GM19452 (cell line): ENCODE results near the gene CRB2.
"Not testable (repeated sequence)": the region's sequence is repeated elsewhere in the genome, so short reads cannot be mapped to it uniquely, and the experiment has no call there.

Experiments used
- ATAC-seq: cut with Tn5 transposase; IDR thresholded peaks from one replicate; pipeline ENCODE4 v1.9.1; 2021; ENCODE audit not compliant: unreplicated experiment

CRB2 gene

GRCh38 chr9:123398938-123399337 lies 42.9 kb downstream of the CRB2 start:
- not testable (repeated sequence) for ATAC-seq

- ATAC-seq, result no peak
Measured at GRCh38 chr9:123399803-123400378, 43.9 kb downstream of the CRB2 start.

GRCh38 chr9:123400926-123401503 lies 45.0 kb downstream of the CRB2 start:
- ATAC-seq, result no peak

- ATAC-seq, result no peak
Measured at GRCh38 chr9:123401879-123402513, 46.0 kb downstream of the CRB2 start.

- ATAC-seq, result no peak
Measured at GRCh38 chr9:123402981-123403509, 47.0 kb downstream of the CRB2 start.

- no peak for ATAC-seq
Measured at GRCh38 chr9:123406016-123406415, 50.0 kb downstream of the CRB2 start.

GRCh38 chr9:123406691-123407216 lies 50.8 kb downstream of the CRB2 start:
- no peak for ATAC-seq

- no peak for ATAC-seq
Measured at GRCh38 chr9:123407217-123407851, 51.3 kb downstream of the CRB2 start.

GRCh38 chr9:123408313-123409262 lies 52.6 kb downstream of the CRB2 start:
- no peak for ATAC-seq

GRCh38 chr9:123410281-123410910 lies 54.4 kb downstream of the CRB2 start:
- no peak for ATAC-seq

GRCh38 chr9:123411191-123411590 lies 55.2 kb downstream of the CRB2 start:
- no peak for ATAC-seq

- ATAC-seq, result no peak
Measured at GRCh38 chr9:123411636-123412035, 55.6 kb downstream of the CRB2 start.

GRCh38 chr9:123412171-123412820 lies 56.3 kb downstream of the CRB2 start:
- no peak for ATAC-seq

GRCh38 chr9:123414204-123414603 lies 58.2 kb downstream of the CRB2 start:
- no peak for ATAC-seq

GRCh38 chr9:123414936-123415930 lies 59.2 kb downstream of the CRB2 start:
- no peak for ATAC-seq

- no peak for ATAC-seq
Measured at GRCh38 chr9:123416176-123416575, 60.2 kb downstream of the CRB2 start.

GRCh38 chr9:123417289-123418051 lies 61.5 kb downstream of the CRB2 start:
- no peak for ATAC-seq

GRCh38 chr9:123418052-123418430 lies 62.0 kb downstream of the CRB2 start:
- no peak for ATAC-seq
